Measurements from ENCODE around the gene PRRT4. TPM values are rescaled to one million over a fixed set of nuclear protein-coding genes. Genes with fewer than 3 reads are reported as not detected.

Gene PRRT4
- total and polyA plus RNA-seq, 4 donors, result 0.13 to 0.14 TPM; not detected in 2

GRCh38 chr7:128322040-128322643 lies 39.3 kb downstream of the PRRT4 start:
- TF ChIP-seq TAF1 (conservative IDR thresholded peaks at IDR 0.05) (no peak), RAD21 (IDR thresholded peaks at IDR 0.05) (peak; percentile 50 to 68), RXRA (IDR thresholded peaks at IDR 0.05) (no peak), REST (IDR thresholded peaks at IDR 0.05) (no peak), EGR1 (IDR thresholded peaks at IDR 0.05; ENCODE audit: low read depth in 2 of 2) (no peak)
- TF ChIP-seq, protein P1, sequence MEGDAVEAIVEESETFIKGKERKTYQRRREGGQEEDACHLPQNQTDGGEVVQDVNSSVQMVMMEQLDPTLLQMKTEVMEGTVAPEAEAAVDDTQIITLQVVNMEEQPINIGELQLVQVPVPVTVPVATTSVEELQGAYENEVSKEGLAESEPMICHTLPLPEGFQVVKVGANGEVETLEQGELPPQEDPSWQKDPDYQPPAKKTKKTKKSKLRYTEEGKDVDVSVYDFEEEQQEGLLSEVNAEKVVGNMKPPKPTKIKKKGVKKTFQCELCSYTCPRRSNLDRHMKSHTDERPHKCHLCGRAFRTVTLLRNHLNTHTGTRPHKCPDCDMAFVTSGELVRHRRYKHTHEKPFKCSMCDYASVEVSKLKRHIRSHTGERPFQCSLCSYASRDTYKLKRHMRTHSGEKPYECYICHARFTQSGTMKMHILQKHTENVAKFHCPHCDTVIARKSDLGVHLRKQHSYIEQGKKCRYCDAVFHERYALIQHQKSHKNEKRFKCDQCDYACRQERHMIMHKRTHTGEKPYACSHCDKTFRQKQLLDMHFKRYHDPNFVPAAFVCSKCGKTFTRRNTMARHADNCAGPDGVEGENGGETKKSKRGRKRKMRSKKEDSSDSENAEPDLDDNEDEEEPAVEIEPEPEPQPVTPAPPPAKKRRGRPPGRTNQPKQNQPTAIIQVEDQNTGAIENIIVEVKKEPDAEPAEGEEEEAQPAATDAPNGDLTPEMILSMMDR (IDR thresholded peaks at IDR 0.05; ENCODE audit: low read depth, low read length, missing input control), result peak; percentile 11
- H3K4me1 ChIP-seq (ENCODE audit: control insufficient read depth in 4 of 4, insufficient read depth in 4 of 4, low read length in 3 of 4), result no peaks in the 10 kb centered on the region
- H3K27ac ChIP-seq (ENCODE audit: low read depth in 1 of 2, low read length in 2 of 2), result no peak overlapping the region
- H3K36me3 ChIP-seq (ENCODE audit: control insufficient read depth in 4 of 4, insufficient read depth in 3 of 4, low read depth in 1 of 4, low read length in 3 of 4), result peaks cover 1 to 74% (median 53%) of the 10 kb centered on the region in 4 donors
- no peak for DNase-seq (ENCODE audit: low spot score)
- H3K27me3 ChIP-seq (ENCODE audit: control insufficient read depth in 4 of 4, insufficient read depth in 4 of 4, low read length in 3 of 4), result no peaks in the 10 kb centered on the region
- H3K4me3 ChIP-seq (ENCODE audit: low read depth in 1 of 3, low read length in 3 of 3), result no peak overlapping the region
- no peak overlapping the region for H3K9ac ChIP-seq (ENCODE audit: low read depth in 1 of 2, low read length in 2 of 2)
- WGBS, result 70% methylated on average over 3 of the region's 3 CpGs
- no peaks in the 10 kb centered on the region for H3K9me3 ChIP-seq (ENCODE audit: control insufficient read depth in 4 of 4, low read length in 3 of 4)

DNA sequence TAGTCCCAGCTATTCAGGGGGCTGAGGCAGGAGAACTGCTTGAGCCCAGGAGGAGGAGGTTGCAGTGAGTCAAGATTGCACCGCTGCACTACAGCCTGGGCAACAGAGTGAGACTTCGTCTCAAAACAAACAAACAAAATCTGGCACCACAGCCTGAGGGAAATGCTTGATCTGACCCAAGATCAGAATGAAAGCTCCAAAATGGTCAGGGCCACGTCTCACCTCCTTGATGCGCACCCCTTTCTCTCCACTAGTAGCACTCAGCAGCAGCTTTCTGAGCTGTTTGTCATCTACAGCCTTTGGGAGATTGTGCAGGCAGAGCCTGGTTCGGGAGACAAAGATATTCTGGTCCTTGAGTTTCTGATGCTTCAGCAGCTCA lies 40.5 kb downstream of the PRRT4 start:
- no peak for TF ChIP-seq REST (IDR thresholded peaks at IDR 0.05)
- no peak for TF ChIP-seq SP1 (IDR thresholded peaks at IDR 0.05)
- no peak for TF ChIP-seq TAF1 (conservative IDR thresholded peaks at IDR 0.05)
- Histone ChIP-seq H3K27ac (ENCODE audit: low read depth in 1 of 2, low read length in 2 of 2) (no peak overlapping the region), H3K9ac (ENCODE audit: low read depth in 1 of 2, low read length in 2 of 2) (no peak overlapping the region), H3K4me3 (ENCODE audit: low read depth in 1 of 3, low read length in 3 of 3) (no peak overlapping the region), H3K36me3 (ENCODE audit: control insufficient read depth in 4 of 4, insufficient read depth in 3 of 4, low read depth in 1 of 4, low read length in 3 of 4) (peaks cover 1 to 72% (median 57%) of the 10 kb centered on the region in 4 donors), H3K9me3 (ENCODE audit: control insufficient read depth in 4 of 4, low read length in 3 of 4) (no peaks in the 10 kb centered on the region), H3K4me1 (ENCODE audit: control insufficient read depth in 4 of 4, insufficient read depth in 4 of 4, low read length in 3 of 4) (no peaks in the 10 kb centered on the region), H3K27me3 (ENCODE audit: control insufficient read depth in 4 of 4, insufficient read depth in 4 of 4, low read length in 3 of 4) (no peaks in the 10 kb centered on the region)
- no peak for DNase-seq (ENCODE audit: low spot score)
- WGBS, result 77% methylated on average over 5 of the region's 5 CpGs

Measured in liver (tissue), 9 donors.